Measurements from ENCODE around the gene VGLL2.

VGLL2 gene

GRCh38 chr6:117304446-117304845 lies 39.1 kb downstream of the VGLL2 start:
- Histone ChIP-seq H3K9me2 (replicated peaks; ENCODE audit: low read depth, low read length) (0 out of 2 replicates have a peak, but pooled peaks cover 4% of the 10 kb centered on the region), H3K79me2 (ENCODE audit: insufficient read depth, low read length) (no peaks in the 10 kb centered on the region), H4K20me1 (ENCODE audit: insufficient read depth, low read length, poor library complexity, severe bottlenecking) (no peaks in the 10 kb centered on the region), H3K4me1 (ENCODE audit: insufficient read depth, low read length, poor library complexity, severe bottlenecking) (no peaks in the 10 kb centered on the region), H3K9me3 (ENCODE audit: insufficient read depth, low read depth, low read length) (no peaks in the 10 kb centered on the region), H3K36me3 (ENCODE audit: insufficient read depth, low read length) (no peaks in the 10 kb centered on the region), H3K4me3 (ENCODE audit: low read length, poor library complexity, severe bottlenecking) (no peak overlapping the region), H3F3A (ENCODE audit: low read depth) (no peaks in the 10 kb centered on the region), H2AFZ (ENCODE audit: low read length) (no peak overlapping the region), H3K27me3 (ENCODE audit: insufficient read depth, low read length, poor library complexity, severe bottlenecking) (no peaks in the 10 kb centered on the region), H3K9ac (ENCODE audit: low read depth, low read length, poor library complexity, severe bottlenecking) (no peak overlapping the region), H3K4me2 (ENCODE audit: low read depth, low read length, poor library complexity, severe bottlenecking) (no peak overlapping the region)
- TF ChIP-seq EZH2phosphoT487 (IDR thresholded peaks at IDR 0.05; ENCODE audit: borderline replicate concordance): no peak
- TF ChIP-seq, protein P1, sequence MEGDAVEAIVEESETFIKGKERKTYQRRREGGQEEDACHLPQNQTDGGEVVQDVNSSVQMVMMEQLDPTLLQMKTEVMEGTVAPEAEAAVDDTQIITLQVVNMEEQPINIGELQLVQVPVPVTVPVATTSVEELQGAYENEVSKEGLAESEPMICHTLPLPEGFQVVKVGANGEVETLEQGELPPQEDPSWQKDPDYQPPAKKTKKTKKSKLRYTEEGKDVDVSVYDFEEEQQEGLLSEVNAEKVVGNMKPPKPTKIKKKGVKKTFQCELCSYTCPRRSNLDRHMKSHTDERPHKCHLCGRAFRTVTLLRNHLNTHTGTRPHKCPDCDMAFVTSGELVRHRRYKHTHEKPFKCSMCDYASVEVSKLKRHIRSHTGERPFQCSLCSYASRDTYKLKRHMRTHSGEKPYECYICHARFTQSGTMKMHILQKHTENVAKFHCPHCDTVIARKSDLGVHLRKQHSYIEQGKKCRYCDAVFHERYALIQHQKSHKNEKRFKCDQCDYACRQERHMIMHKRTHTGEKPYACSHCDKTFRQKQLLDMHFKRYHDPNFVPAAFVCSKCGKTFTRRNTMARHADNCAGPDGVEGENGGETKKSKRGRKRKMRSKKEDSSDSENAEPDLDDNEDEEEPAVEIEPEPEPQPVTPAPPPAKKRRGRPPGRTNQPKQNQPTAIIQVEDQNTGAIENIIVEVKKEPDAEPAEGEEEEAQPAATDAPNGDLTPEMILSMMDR (conservative IDR thresholded peaks at IDR 0.05; ENCODE audit: low read length): no peak

- Histone ChIP-seq H3K36me3 (ENCODE audit: insufficient read depth, low read length) (no peaks in the 10 kb centered on the region), H3K79me2 (ENCODE audit: insufficient read depth, low read length) (no peaks in the 10 kb centered on the region), H4K20me1 (ENCODE audit: insufficient read depth, low read length, poor library complexity, severe bottlenecking) (no peaks in the 10 kb centered on the region), H2AFZ (ENCODE audit: low read length) (no peak overlapping the region), H3K4me2 (ENCODE audit: low read depth, low read length, poor library complexity, severe bottlenecking) (no peak overlapping the region), H3K9me2 (replicated peaks; ENCODE audit: low read depth, low read length) (0 out of 2 replicates have a peak, but pooled peaks cover 4% of the 10 kb centered on the region), H3K9me3 (ENCODE audit: insufficient read depth, low read depth, low read length) (no peaks in the 10 kb centered on the region), H3K4me3 (ENCODE audit: low read length, poor library complexity, severe bottlenecking) (no peak overlapping the region), H3K27me3 (ENCODE audit: insufficient read depth, low read length, poor library complexity, severe bottlenecking) (no peaks in the 10 kb centered on the region), H3K4me1 (ENCODE audit: insufficient read depth, low read length, poor library complexity, severe bottlenecking) (no peaks in the 10 kb centered on the region), H3F3A (ENCODE audit: low read depth) (no peaks in the 10 kb centered on the region), H3K9ac (ENCODE audit: low read depth, low read length, poor library complexity, severe bottlenecking) (no peak overlapping the region)
- TF ChIP-seq EZH2phosphoT487 (IDR thresholded peaks at IDR 0.05; ENCODE audit: borderline replicate concordance): no peak
- TF ChIP-seq, protein P1 (conservative IDR thresholded peaks at IDR 0.05; ENCODE audit: low read length): no peak
Observed at GRCh38 chr6:117306227-117306790, 41.0 kb downstream of the VGLL2 start.

- TF ChIP-seq, protein P1 (conservative IDR thresholded peaks at IDR 0.05; ENCODE audit: low read length): no peak
- TF ChIP-seq EZH2phosphoT487 (IDR thresholded peaks at IDR 0.05; ENCODE audit: borderline replicate concordance): no peak
- no peaks in the 10 kb centered on the region for H3K9me3 ChIP-seq (ENCODE audit: insufficient read depth, low read depth, low read length)
- no peak overlapping the region for H3K4me2 ChIP-seq (ENCODE audit: low read depth, low read length, poor library complexity, severe bottlenecking)
- H3K4me1 ChIP-seq (ENCODE audit: insufficient read depth, low read length, poor library complexity, severe bottlenecking): no peaks in the 10 kb centered on the region
- no peaks in the 10 kb centered on the region for H3K27me3 ChIP-seq (ENCODE audit: insufficient read depth, low read length, poor library complexity, severe bottlenecking)
- no peak overlapping the region for H2AFZ ChIP-seq (ENCODE audit: low read length)
- no peak overlapping the region for H3K4me3 ChIP-seq (ENCODE audit: low read length, poor library complexity, severe bottlenecking)
- H3K9me2 ChIP-seq (replicated peaks; ENCODE audit: low read depth, low read length): 0 out of 2 replicates have a peak, but pooled peaks cover 3% of the 10 kb centered on the region
- no peaks in the 10 kb centered on the region for H3K36me3 ChIP-seq (ENCODE audit: insufficient read depth, low read length)
- no peaks in the 10 kb centered on the region for H3K79me2 ChIP-seq (ENCODE audit: insufficient read depth, low read length)
- no peaks in the 10 kb centered on the region for H4K20me1 ChIP-seq (ENCODE audit: insufficient read depth, low read length, poor library complexity, severe bottlenecking)
- H3K9ac ChIP-seq (ENCODE audit: low read depth, low read length, poor library complexity, severe bottlenecking): no peak overlapping the region
- H3F3A ChIP-seq (ENCODE audit: low read depth): no peaks in the 10 kb centered on the region
Observed at GRCh38 chr6:117307655-117308054, 42.3 kb downstream of the VGLL2 start.

All from Loucy (cell line).